MCF 10A (cell line): Measurements from ENCODE around the gene COL1A2. TPM values are rescaled to one million over a fixed set of nuclear protein-coding genes. Genes with fewer than 3 reads are reported as not detected.

Source experiments
- BruUV-seq: library from RNA; stranded (reverse); fragments of 400-500 nt; replicated peaks from 2 replicates; lab custom pipeline; 2021; lab: Mats Ljungman, UMichigan
- CTCF ChIA-PET: fragments of 300-600 bp; sonication (Branson Sonifier 250); formaldehyde crosslinking; extraction: SDS; loops from one replicate; lab custom pipeline; 2021; ENCODE audit warnings: antibody characterized with exemption, inconsistent platforms; lab: Yijun Ruan, JAX
- POLR2A ChIA-PET: fragments of 300-600, 350-650 bp; sonication (Branson Sonifier 250); formaldehyde crosslinking; extraction: SDS; loops from one replicate; lab custom pipeline; 2020; ENCODE audit warnings: antibody characterized with exemption, inconsistent platforms; lab: Yijun Ruan, JAX
- DNase-seq: peaks from one replicate; pipeline ENCODE4 v3.0.0-alpha.2; 2018; ENCODE audit not compliant: unreplicated experiment
- H3K27ac Mint-ChIP-seq: one replicate; pipeline ENCODE4 v1.8.0; 2022; ENCODE audit warnings: mild to moderate bottlenecking, low read depth, mixed read lengths; ENCODE audit not compliant: unreplicated experiment
- H3K27me3 Mint-ChIP-seq: one replicate; pipeline ENCODE4 v1.8.0; 2022; ENCODE audit warnings: mixed read lengths; ENCODE audit not compliant: insufficient read depth, unreplicated experiment
- H3K36me3 Mint-ChIP-seq: one replicate; pipeline ENCODE4 v1.8.0; 2022; ENCODE audit warnings: mild to moderate bottlenecking, moderate library complexity, mixed read lengths; ENCODE audit not compliant: insufficient read depth, unreplicated experiment
- H3K4me1 Mint-ChIP-seq: one replicate; pipeline ENCODE4 v1.8.0; 2022; ENCODE audit warnings: mixed read lengths; ENCODE audit not compliant: insufficient read depth, unreplicated experiment
- H3K4me3 Mint-ChIP-seq: one replicate; pipeline ENCODE4 v1.8.0; 2022; ENCODE audit warnings: mild to moderate bottlenecking, moderate library complexity, mixed read lengths; ENCODE audit not compliant: unreplicated experiment
- H3K9me3 Mint-ChIP-seq: one replicate; pipeline ENCODE4 v1.8.0; 2022; ENCODE audit warnings: mixed read lengths; ENCODE audit not compliant: unreplicated experiment
- CTCF ChIP-seq: fragments of 200-600 bp; IDR thresholded peaks from one replicate; pipeline ENCODE4 v1.8.0; 2022; ENCODE audit warnings: antibody characterized with exemption, mild to moderate bottlenecking; ENCODE audit not compliant: unreplicated experiment
- intact Hi-C: fragments of 100-400 bp; cut with micrococcal nuclease; formaldehyde crosslinking; loops from 2 replicates; pipeline ENCODE4 v1.14.1; 2022
- total RNA-seq: library from RNA; stranded (reverse); gene quantifications from 2 replicates; pipeline ENCODE4 v1.2.3, GENCODE V29; 2022

Gene COL1A2
- total RNA-seq, 1 experiment from 2014 or later, result not detected

- Mint-ChIP-seq H3K27me3 (no peaks in the 10 kb centered on the region), H3K9me3 (no peaks in the 10 kb centered on the region), H3K4me3 (peak overlapping the region; percentile 34), H3K36me3 (no peaks in the 10 kb centered on the region), H3K27ac (peak overlapping the region; percentile 82), H3K4me1 (peaks cover 17% of the 10 kb centered on the region)
- peak; percentile 70 for DNase-seq
- no TSS peak for BruUV-seq
- POLR2A ChIA-PET, result interaction anchor here (0.7 to 1.4 kb wide), 3 partner anchors 27 to 882 kb away, joined by 3 to 4 read pairs (median 3); no protein-coding TSS in a partner anchor
- TF ChIP-seq CTCF, result no peak
- intact Hi-C loops, result no loop called here
- CTCF ChIA-PET, result interaction anchor here (0.7 to 2.8 kb wide), 6 partner anchors 10 to 206 kb away, joined by 3 to 15 read pairs (median 4); partner anchors contain the start of gene COL1A2
Measured at GRCh38 chr7:94368371-94368791, 26.3 kb upstream of the COL1A2 start.

GRCh38 chr7:94374231-94374630 lies 20.5 kb upstream of the COL1A2 start:
- no TSS peak for BruUV-seq
- Mint-ChIP-seq H3K27ac (peak overlapping the region; percentile 31), H3K4me3 (no peak overlapping the region), H3K4me1 (peaks cover 13% of the 10 kb centered on the region), H3K9me3 (no peaks in the 10 kb centered on the region), H3K27me3 (no peaks in the 10 kb centered on the region), H3K36me3 (no peaks in the 10 kb centered on the region)
- CTCF ChIA-PET, result interaction anchor here (1.7 kb wide), 1 partner anchor 10 kb away, joined by 4 read pairs; no protein-coding TSS in a partner anchor
- no peak for TF ChIP-seq CTCF
- DNase-seq, result peak; percentile 68
- POLR2A ChIA-PET, result interaction anchor here (0.9 kb wide), 1 partner anchor 184 kb away, joined by 3 read pairs; no protein-coding TSS in a partner anchor
- intact Hi-C loops, result no loop called here

GRCh38 chr7:94374721-94375566 lies 19.8 kb upstream of the COL1A2 start:
- peak overlapping the region; percentile 31 for H3K27ac Mint-ChIP-seq
- ChIA-PET CTCF (interaction anchor here (0.5 to 1.7 kb wide), 3 partner anchors 11 to 755 kb away, joined by 3 to 8 read pairs (median 4); no protein-coding TSS in a partner anchor), POLR2A (interaction anchor here (0.9 kb wide), 1 partner anchor 185 kb away, joined by 3 read pairs; no protein-coding TSS in a partner anchor)
- intact Hi-C loops, result no loop called here
- H3K4me3 Mint-ChIP-seq, result no peak overlapping the region
- no peaks in the 10 kb centered on the region for H3K27me3 Mint-ChIP-seq
- H3K9me3 Mint-ChIP-seq, result no peaks in the 10 kb centered on the region
- peak; percentile 70 for DNase-seq
- TF ChIP-seq CTCF, result no peak
- peaks cover 13% of the 10 kb centered on the region for H3K4me1 Mint-ChIP-seq
- no peaks in the 10 kb centered on the region for H3K36me3 Mint-ChIP-seq
- BruUV-seq, result no TSS peak

DNA sequence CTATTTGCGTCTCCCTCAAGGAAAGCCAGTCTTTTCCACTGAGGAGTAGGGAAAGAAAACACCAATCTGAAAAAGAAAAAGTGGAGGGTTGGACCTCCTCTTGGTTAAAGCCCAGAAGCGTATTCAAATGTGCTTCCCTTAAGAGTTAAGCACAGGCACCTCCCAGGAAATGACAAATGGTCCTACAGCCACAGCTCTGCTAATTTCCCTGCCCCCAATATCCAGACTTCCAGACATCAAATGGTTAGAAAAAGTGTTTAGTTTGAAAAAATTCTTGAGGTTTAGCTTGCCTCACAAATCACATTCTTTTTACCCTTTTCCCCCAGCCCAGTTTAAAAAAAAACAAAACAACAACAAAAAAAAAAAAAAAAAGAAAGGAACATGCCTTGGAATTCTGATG lies 19.0 kb upstream of the COL1A2 start:
- peaks cover 13% of the 10 kb centered on the region for H3K4me1 Mint-ChIP-seq
- H3K4me3 Mint-ChIP-seq, result no peak overlapping the region

More for the DNA sequence above, 19.0 kb upstream of the COL1A2 start:
- POLR2A ChIA-PET, result no interaction called here
- BruUV-seq, result no TSS peak
- DNase-seq, result peak; percentile 82
- no peaks in the 10 kb centered on the region for H3K36me3 Mint-ChIP-seq
- no peak overlapping the region for H3K27ac Mint-ChIP-seq
- no peaks in the 10 kb centered on the region for H3K27me3 Mint-ChIP-seq
- CTCF ChIA-PET, result interaction anchor here (0.7 to 1.5 kb wide), 2 partner anchors 14 to 60 kb away, joined by 3 to 8 read pairs; no protein-coding TSS in a partner anchor
- no peak for TF ChIP-seq CTCF
- no peaks in the 10 kb centered on the region for H3K9me3 Mint-ChIP-seq
- intact Hi-C loops, result no loop called here
